Esophagus squamous epithelium (tissue), 5 donors: Measurements from ENCODE around the gene NMT2. TPM values are rescaled to one million over a fixed set of nuclear protein-coding genes. Genes with fewer than 3 reads are reported as not detected.

Source experiments
- DNase-seq: peaks from one replicate; lab custom pipeline; 2025; lab: John Stamatoyannopoulos, UW
- H3K27ac ChIP-seq, 4 donors: fragments of 200-600 bp; sonication (generic); one replicate each; pipeline ENCODE4 v1.5.1; 2016 to 2019; ENCODE audit warnings: mild to moderate bottlenecking in 1 of 4
- H3K27me3 ChIP-seq, 4 donors: fragments of 200-600 bp; sonication (generic); 1 replicate in 3 of 4; 2 replicates in 1 of 4; pipeline versions ENCODE4 v1.5.1 to v1.6.0; 2017 to 2021; ENCODE audit warnings: antibody characterized with exemption in 1 of 4
- H3K36me3 ChIP-seq, 3 donors: fragments of 200-600 bp; sonication (generic); one replicate each; pipeline ENCODE4 v1.5.1; 2016 to 2019
- H3K4me1 ChIP-seq, 3 donors: fragments of 200-600 bp; sonication (generic); one replicate each; pipeline ENCODE4 v1.5.1; 2017 to 2019
- H3K4me3 ChIP-seq, 4 donors: fragments of 200-600 bp; sonication (generic); 1 replicate in 3 of 4; 2 replicates in 1 of 4; pipeline ENCODE4 v1.5.1; 2016 to 2019; ENCODE audit warnings: mild to moderate bottlenecking in 2 of 4, moderate library complexity in 1 of 4
- H3K9me3 ChIP-seq, 3 donors: fragments of 200-600 bp; sonication (generic); one replicate each; pipeline ENCODE4 v1.5.1; 2016 to 2019
- POLR2A ChIP-seq, 4 donors: fragments of 450-650 bp; IDR thresholded peaks; one replicate each; pipeline ENCODE4 v1.6.1; 2017; ENCODE audit warnings: antibody characterized with exemption in 4 of 4, mild to moderate bottlenecking in 4 of 4, moderate library complexity in 3 of 4
- whole genome bisulfite sequencing, 2 donors: methylation state at CpG; one replicate each; pipeline ENCODE4 v1.1.5; 2018; 5-methylcytosine and 5-hydroxymethylcytosine counted together
- intact Hi-C: fragments of 100-400 bp; cut with DNase I; formaldehyde crosslinking; loops from one replicate; pipeline ENCODE4 v1.15.0; 2022
- total RNA-seq, 4 donors: library from RNA; depleted of rRNA; stranded (reverse); fragments of >200 nt; gene quantifications; one replicate each; pipeline ENCODE4 v1.1.0, GENCODE V29; 2016
- TF ChIP-seq, protein P1 (sequence below), 6 experiments: fragments of 450-650 bp in 4 of 6; fragments of 200-600 bp in 2 of 6; sonication (generic) in 2 of 6; IDR thresholded peaks; one replicate each; pipeline ENCODE4 v1.5.1; 2016 to 2019; ENCODE audit warnings: antibody characterized with exemption in 6 of 6, mild to moderate bottlenecking in 4 of 6, moderate library complexity in 4 of 6
- donor health status: DM: yes; HTN: yes; CAD: no.

Gene NMT2
- total RNA-seq, 4 donors from 2014 or later = 4.8 to 12.8 (median 7.8) TPM

DNA sequence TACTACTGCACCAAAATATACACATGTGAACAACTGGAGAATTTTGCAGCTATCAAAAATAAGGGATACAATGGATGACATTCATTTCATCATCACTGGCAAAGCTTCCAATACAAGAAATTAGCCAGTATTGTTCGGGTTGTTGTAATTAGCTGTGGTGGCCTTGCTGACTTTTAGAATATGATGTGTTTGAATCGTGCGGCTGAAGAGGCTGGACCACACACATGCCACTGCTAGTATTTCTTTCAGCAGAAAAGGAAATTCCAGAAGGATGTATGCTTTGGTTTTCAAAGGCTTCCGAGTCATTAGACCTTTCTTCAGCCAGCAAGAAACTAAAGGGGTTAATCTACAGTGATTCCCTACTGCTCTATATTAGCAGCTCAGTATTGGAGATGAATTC lies 54.7 kb downstream of the NMT2 start:
- H3K4me3 ChIP-seq = no peak overlapping the region
- H3K27ac ChIP-seq = no peak overlapping the region
- H3K4me1 ChIP-seq = no peaks in the 10 kb centered on the region
- no peaks in the 10 kb centered on the region for H3K27me3 ChIP-seq
- 88 to 95% methylated on average over 4 of the region's 4 CpGs for WGBS, 2 donors
- no peak for DNase-seq
- TF ChIP-seq, protein P1, sequence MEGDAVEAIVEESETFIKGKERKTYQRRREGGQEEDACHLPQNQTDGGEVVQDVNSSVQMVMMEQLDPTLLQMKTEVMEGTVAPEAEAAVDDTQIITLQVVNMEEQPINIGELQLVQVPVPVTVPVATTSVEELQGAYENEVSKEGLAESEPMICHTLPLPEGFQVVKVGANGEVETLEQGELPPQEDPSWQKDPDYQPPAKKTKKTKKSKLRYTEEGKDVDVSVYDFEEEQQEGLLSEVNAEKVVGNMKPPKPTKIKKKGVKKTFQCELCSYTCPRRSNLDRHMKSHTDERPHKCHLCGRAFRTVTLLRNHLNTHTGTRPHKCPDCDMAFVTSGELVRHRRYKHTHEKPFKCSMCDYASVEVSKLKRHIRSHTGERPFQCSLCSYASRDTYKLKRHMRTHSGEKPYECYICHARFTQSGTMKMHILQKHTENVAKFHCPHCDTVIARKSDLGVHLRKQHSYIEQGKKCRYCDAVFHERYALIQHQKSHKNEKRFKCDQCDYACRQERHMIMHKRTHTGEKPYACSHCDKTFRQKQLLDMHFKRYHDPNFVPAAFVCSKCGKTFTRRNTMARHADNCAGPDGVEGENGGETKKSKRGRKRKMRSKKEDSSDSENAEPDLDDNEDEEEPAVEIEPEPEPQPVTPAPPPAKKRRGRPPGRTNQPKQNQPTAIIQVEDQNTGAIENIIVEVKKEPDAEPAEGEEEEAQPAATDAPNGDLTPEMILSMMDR (IDR thresholded peaks at IDR 0.05) = no peak
- peaks cover 4 to 87% (median 7%) of the 10 kb centered on the region in 3 donors for H3K36me3 ChIP-seq
- intact Hi-C loops = no loop called here
- H3K9me3 ChIP-seq = no peaks in the 10 kb centered on the region

DNA sequence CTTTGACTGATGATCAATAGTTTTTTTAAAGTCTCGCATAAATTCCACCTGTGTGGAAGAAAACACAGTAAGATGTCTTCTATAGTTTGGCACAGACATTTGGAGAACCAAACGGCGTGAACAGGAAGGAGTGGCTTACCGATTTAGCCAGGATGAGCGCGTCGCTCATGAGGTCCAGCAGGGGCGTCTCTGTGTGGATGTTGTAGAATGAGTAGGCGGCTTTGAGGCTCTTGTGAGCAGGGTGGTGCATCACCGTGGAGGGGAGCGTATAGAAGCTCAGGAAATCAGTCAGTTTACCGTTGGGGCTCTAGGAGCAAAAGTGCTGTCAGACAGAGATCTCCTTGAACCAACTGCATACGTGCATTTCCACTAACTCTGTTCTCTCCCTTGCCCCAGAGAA lies 55.8 kb downstream of the NMT2 start:
- H3K4me1 ChIP-seq = no peaks in the 10 kb centered on the region
- H3K9me3 ChIP-seq = no peaks in the 10 kb centered on the region
- no peak for DNase-seq
- 93 to 94% methylated on average over 13 of the region's 13 CpGs for WGBS, 2 donors
- intact Hi-C loops = no loop called here
- H3K27ac ChIP-seq = no peak overlapping the region
- peaks cover 4 to 87% (median 7%) of the 10 kb centered on the region in 3 donors for H3K36me3 ChIP-seq
- no peaks in the 10 kb centered on the region for H3K27me3 ChIP-seq
- H3K4me3 ChIP-seq = no peak overlapping the region
- TF ChIP-seq POLR2A (IDR thresholded peaks at IDR 0.05) = no peak
- TF ChIP-seq, protein P1 (IDR thresholded peaks at IDR 0.05) = no peak

DNA sequence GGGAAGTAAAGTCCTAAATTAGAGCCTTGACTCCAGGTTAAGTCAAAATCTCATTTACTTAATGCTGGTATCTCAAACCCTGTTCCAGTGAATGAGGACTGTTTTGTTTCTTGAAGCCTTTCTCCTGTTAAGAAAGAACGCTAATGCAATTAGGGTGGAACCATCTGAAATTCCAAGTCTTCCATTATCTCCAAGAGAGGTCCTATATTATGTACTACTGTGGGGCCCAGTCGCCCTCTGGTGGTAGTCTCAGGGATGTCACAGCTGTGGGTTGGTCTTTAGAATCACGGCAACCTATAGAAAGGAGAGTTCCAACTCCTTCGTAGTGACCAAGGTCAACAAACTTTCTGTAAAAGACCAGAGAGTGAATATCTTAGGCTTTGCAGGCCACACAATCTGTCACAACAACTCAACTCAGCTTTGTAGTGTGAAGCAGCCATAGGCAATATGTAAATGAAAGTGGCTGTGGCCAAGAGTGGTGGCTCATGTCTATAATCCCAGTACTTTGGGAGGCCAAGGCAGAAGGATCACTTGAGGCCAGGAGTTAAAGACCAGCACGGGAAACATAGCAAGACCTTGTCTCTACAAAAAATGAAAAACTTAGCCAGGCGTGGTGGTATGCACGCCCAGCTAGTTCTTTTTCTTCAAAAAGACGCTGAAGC lies 62.0 kb downstream of the NMT2 start:
- Histone ChIP-seq H3K4me1 (peaks cover 0 to 7% (median 0%) of the 10 kb centered on the region in 3 donors), H3K9me3 (no peaks in the 10 kb centered on the region), H3K36me3 (peaks cover 0 to 97% (median 22%) of the 10 kb centered on the region in 3 donors), H3K27me3 (no peaks in the 10 kb centered on the region), H3K4me3 (no peak overlapping the region), H3K27ac (peak overlapping the region in 1 of 4 donors; percentile 3)
- WGBS, 2 donors = 43% methylated on average over 8 of the region's 8 CpGs
- DNase-seq = peak; percentile 2
- TF ChIP-seq POLR2A (IDR thresholded peaks at IDR 0.05) = no peak
- TF ChIP-seq, protein P1 (IDR thresholded peaks at IDR 0.05) = peak; percentile 68 to 93 (median 86)
- intact Hi-C loops = no loop called here

DNA sequence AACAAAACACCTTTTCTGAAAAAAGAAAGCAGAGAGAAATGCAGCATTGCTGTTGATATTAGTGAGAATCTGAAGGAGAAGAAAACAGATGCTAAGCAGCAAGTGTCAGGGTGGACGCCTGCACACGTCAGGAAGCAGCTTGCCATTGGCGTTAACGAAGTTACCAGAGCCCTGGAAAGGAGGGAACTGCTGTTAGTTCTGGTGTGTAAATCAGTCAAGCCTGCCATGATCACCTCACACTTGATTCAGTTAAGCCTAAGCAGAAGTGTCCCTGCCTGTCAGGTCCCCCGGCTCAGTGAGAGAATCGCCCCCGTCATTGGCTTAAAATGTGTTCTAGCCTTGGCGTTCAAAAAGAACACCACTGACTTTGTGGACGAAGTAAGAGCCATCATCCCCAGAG lies 65.0 kb downstream of the NMT2 start:
- no peak for DNase-seq
- H3K36me3 ChIP-seq = peaks cover 0 to 77% (median 23%) of the 10 kb centered on the region in 3 donors
- no peaks in the 10 kb centered on the region for H3K9me3 ChIP-seq
- H3K4me3 ChIP-seq = no peak overlapping the region
- WGBS, 2 donors = 87 to 93% methylated on average over 8 to 9 of the region's 9 CpGs
- H3K4me1 ChIP-seq = peaks cover 8 to 26% (median 13%) of the 10 kb centered on the region in 3 donors
- no peaks in the 10 kb centered on the region for H3K27me3 ChIP-seq
- no peak for TF ChIP-seq POLR2A (IDR thresholded peaks at IDR 0.05)
- TF ChIP-seq, protein P1 (IDR thresholded peaks at IDR 0.05) = no peak
- H3K27ac ChIP-seq = no peak overlapping the region
- intact Hi-C loops = no loop called here

DNA sequence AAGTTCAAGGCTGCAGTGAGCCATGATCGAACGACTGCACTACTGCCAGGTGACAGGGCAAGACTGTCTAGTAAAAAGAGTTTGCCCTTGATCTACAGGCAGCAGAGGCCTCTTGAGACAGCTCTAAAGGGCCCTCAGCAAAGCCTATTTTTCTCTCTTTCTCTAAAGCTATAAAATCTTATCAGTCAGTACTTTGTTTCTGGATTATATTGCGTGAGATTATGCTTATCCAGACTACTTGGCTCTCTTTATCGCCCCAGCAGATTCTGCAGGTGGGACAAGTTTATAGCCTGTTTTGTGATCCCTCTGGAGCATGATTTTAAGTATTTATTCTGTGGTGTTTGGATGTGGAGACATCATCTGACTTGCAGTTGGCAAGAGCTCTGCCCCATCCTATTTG lies 68.6 kb downstream of the NMT2 start:
- DNase-seq = no peak
- TF ChIP-seq POLR2A (IDR thresholded peaks at IDR 0.05) = no peak
- TF ChIP-seq, protein P1 (IDR thresholded peaks at IDR 0.05) = no peak
- no peak overlapping the region for H3K27ac ChIP-seq
- intact Hi-C loops = loop anchor here (10.0 kb wide), 1 partner anchor 145 kb away; the partner anchor contains the start of genes DCLRE1C and MEIG1
- WGBS, 2 donors = 89 to 91% methylated on average over 4 of the region's 4 CpGs
- H3K36me3 ChIP-seq = peaks cover 0 to 43% (median 21%) of the 10 kb centered on the region in 3 donors
- H3K4me3 ChIP-seq = no peak overlapping the region
- H3K27me3 ChIP-seq = no peaks in the 10 kb centered on the region
- H3K4me1 ChIP-seq = peaks cover 16 to 33% (median 21%) of the 10 kb centered on the region in 3 donors
- H3K9me3 ChIP-seq = no peaks in the 10 kb centered on the region
